ENCODE data around the gene POU4F2.

GRCh38 chr4:146647615-146648460 is 9.1 kb downstream of the POU4F2 start:
- no peak for TF ChIP-seq CTCF (conservative IDR thresholded peaks at IDR 0.05; ENCODE audit: low read length)
- TF ChIP-seq EZH2phosphoT487 (IDR thresholded peaks at IDR 0.05; ENCODE audit: borderline replicate concordance) = no peak

Measured in Loucy (cell line).